Loucy (cell line): Measurements from ENCODE around the gene DIS3L.
"Not testable (repeated sequence)": the region's sequence is repeated elsewhere in the genome, so short reads cannot be mapped to it uniquely, and the experiment has no call there.

Source experiments
- H2AFZ ChIP-seq: fragments of 200-600 bp; sonication (generic); 2 replicates; pipeline ENCODE4 v1.6.0; 2016; ENCODE audit warnings: antibody characterized with exemption, mild to moderate bottlenecking, low read length, moderate library complexity
- H3F3A ChIP-seq: fragments of 200-600 bp; 2 replicates; pipeline ENCODE4 v1.6.0; 2016; ENCODE audit warnings: antibody characterized with exemption, low read depth, mild to moderate bottlenecking
- H3K27me3 ChIP-seq: fragments of 200-600 bp; sonication (generic); 2 replicates; pipeline ENCODE4 v1.6.1; 2014; ENCODE audit warnings: low read length, mild to moderate bottlenecking; ENCODE audit not compliant: insufficient read depth, poor library complexity, severe bottlenecking
- H3K36me3 ChIP-seq: fragments of 200-600 bp; sonication (generic); 2 replicates; pipeline ENCODE4 v1.6.1; 2016; ENCODE audit warnings: low read length; ENCODE audit not compliant: insufficient read depth
- H3K4me1 ChIP-seq: fragments of 200-600 bp; sonication (generic); 2 replicates; pipeline ENCODE4 v1.5.1; 2014; ENCODE audit warnings: low read length, mild to moderate bottlenecking; ENCODE audit not compliant: insufficient read depth, poor library complexity, severe bottlenecking
- H3K4me2 ChIP-seq: fragments of 200-600 bp; sonication (generic); 2 replicates; pipeline ENCODE4 v1.6.0; 2014; ENCODE audit warnings: antibody characterized with exemption, low read length, low read depth, mild to moderate bottlenecking; ENCODE audit not compliant: poor library complexity, severe bottlenecking
- H3K4me3 ChIP-seq: fragments of 200-600 bp; sonication (generic); 2 replicates; pipeline ENCODE4 v1.5.1; 2014; ENCODE audit warnings: low read length, mild to moderate bottlenecking, mixed read lengths; ENCODE audit not compliant: poor library complexity, severe bottlenecking
- H3K79me2 ChIP-seq: fragments of 200-600 bp; sonication (generic); 2 replicates; pipeline ENCODE4 v1.6.1; 2014; ENCODE audit warnings: low read length; ENCODE audit not compliant: insufficient read depth
- H3K9ac ChIP-seq: fragments of 200-600 bp; sonication (generic); 2 replicates; pipeline ENCODE4 v1.6.0; 2014; ENCODE audit warnings: mild to moderate bottlenecking, low read depth, low read length, moderate library complexity; ENCODE audit not compliant: poor library complexity, severe bottlenecking
- H3K9me2 ChIP-seq: fragments of 200-600 bp; sonication (generic); replicated peaks from 2 replicates; pipeline ENCODE4 v1.6.1; 2016; ENCODE audit warnings: low read depth, low read length, mixed read lengths
- H3K9me3 ChIP-seq: fragments of 200-600 bp; sonication (generic); 2 replicates; pipeline ENCODE4 v1.6.1; 2014; ENCODE audit warnings: mild to moderate bottlenecking, antibody characterized with exemption, low read length, low read depth; ENCODE audit not compliant: insufficient read depth
- H4K20me1 ChIP-seq: fragments of 200-600 bp; sonication (generic); 2 replicates; pipeline ENCODE4 v1.6.0; 2014; ENCODE audit warnings: antibody characterized with exemption, low read length, mild to moderate bottlenecking; ENCODE audit not compliant: insufficient read depth, poor library complexity, severe bottlenecking
- CTCF ChIP-seq: fragments of 200-600 bp; sonication (generic); conservative IDR thresholded peaks from 2 replicates; pipeline ENCODE4 v1.5.1; 2014; ENCODE audit warnings: mild to moderate bottlenecking, antibody characterized with exemption, low read length
- EZH2phosphoT487 ChIP-seq: fragments of 200-600 bp; IDR thresholded peaks from 2 replicates; pipeline ENCODE4 v1.6.1; 2018; ENCODE audit warnings: antibody characterized with exemption, mild to moderate bottlenecking, moderate library complexity, borderline replicate concordance

DIS3L gene

GRCh38 chr15:66293419-66294156 is at the start of gene DIS3L:
DIS3L (plus strand) TSS chr15:66293568; CDS start chr15:66293597, 29 bp downstream.
- peaks cover 46% of the 10 kb centered on the region for H3K4me1 ChIP-seq
- no peaks in the 10 kb centered on the region for H3K27me3 ChIP-seq
- peaks cover 4% of the 10 kb centered on the region; the same call in 1 of the 2 replicates for H3K36me3 ChIP-seq
- H2AFZ ChIP-seq = peak within 1 kb of the TSS; percentile 99
- TF ChIP-seq CTCF (no peak), EZH2phosphoT487 (no peak)
- peak within 1 kb of the TSS; percentile 97 for H3K4me3 ChIP-seq
- H3F3A ChIP-seq = peaks cover 5% of the 10 kb centered on the region; the same call in 1 of the 2 replicates
- peaks cover 59% of the 10 kb centered on the region for H3K79me2 ChIP-seq
- peak within 1 kb of the TSS; percentile 97 for H3K4me2 ChIP-seq
- H3K9me3 ChIP-seq = no peaks in the 10 kb centered on the region
- peaks cover 14% of the 10 kb centered on the region for H4K20me1 ChIP-seq
- peak within 1 kb of the TSS; percentile 98 for H3K9ac ChIP-seq
- H3K9me2 ChIP-seq = no peaks in the 10 kb centered on the region

DNA sequence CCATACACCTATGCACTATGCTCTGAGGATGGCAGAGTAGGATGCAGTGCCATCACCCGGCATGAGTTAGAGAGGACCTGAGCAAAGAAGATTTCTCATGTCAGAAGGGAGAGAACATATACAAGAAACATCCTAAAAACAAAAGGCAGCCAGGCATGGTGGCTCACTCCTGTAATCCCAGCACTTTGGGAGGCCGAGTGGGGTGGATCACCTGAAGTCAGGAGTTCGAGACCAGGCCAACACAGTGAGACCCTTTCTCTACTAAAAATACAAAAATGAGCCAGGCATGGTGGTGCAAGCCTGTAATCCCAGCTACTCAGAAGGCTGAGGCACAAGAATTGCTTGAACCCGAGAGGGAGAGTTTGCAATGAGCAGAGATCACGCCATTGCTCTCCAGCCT is 47.5 kb upstream of the DIS3L start:
- not testable (repeated sequence) for H3K79me2 ChIP-seq, H3K4me3 ChIP-seq, H3K4me1 ChIP-seq, H2AFZ ChIP-seq, H4K20me1 ChIP-seq, H3K36me3 ChIP-seq, H3K9ac ChIP-seq, H3K4me2 ChIP-seq, H3K9me2 ChIP-seq, H3K27me3 ChIP-seq, H3F3A ChIP-seq, H3K9me3 ChIP-seq

- H3K79me2 ChIP-seq = no peaks in the 10 kb centered on the region
- no peaks in the 10 kb centered on the region for H3K27me3 ChIP-seq
These were observed 46.4 kb upstream of the DIS3L start for GRCh38 chr15:66246937-66247336.

More at GRCh38 chr15:66246937-66247336, 46.4 kb upstream of the DIS3L start:
- peaks cover 5% of the 10 kb centered on the region for H3K4me1 ChIP-seq
- no peak overlapping the region for H3K4me2 ChIP-seq
- no peaks in the 10 kb centered on the region for H3K9me2 ChIP-seq
- H3K36me3 ChIP-seq = no peaks in the 10 kb centered on the region
- no peak overlapping the region for H3K4me3 ChIP-seq
- no peaks in the 10 kb centered on the region for H4K20me1 ChIP-seq
- no peak for TF ChIP-seq EZH2phosphoT487
- TF ChIP-seq CTCF = no peak
- no peak overlapping the region for H2AFZ ChIP-seq
- H3K9ac ChIP-seq = no peak overlapping the region
- H3K9me3 ChIP-seq = no peaks in the 10 kb centered on the region
- no peaks in the 10 kb centered on the region for H3F3A ChIP-seq
